GM18909 (cell line): ENCODE measurements around the gene PLB1.
"Not testable (repeated sequence)": the region's sequence is repeated elsewhere in the genome, so short reads cannot be mapped to it uniquely, and the experiment has no call there.

Source experiments
- ATAC-seq: cut with Tn5 transposase; IDR thresholded peaks from one replicate; pipeline ENCODE4 v1.9.1; 2021; ENCODE audit warnings: mild to moderate bottlenecking; ENCODE audit not compliant: unreplicated experiment, poor library complexity

PLB1 gene

DNA sequence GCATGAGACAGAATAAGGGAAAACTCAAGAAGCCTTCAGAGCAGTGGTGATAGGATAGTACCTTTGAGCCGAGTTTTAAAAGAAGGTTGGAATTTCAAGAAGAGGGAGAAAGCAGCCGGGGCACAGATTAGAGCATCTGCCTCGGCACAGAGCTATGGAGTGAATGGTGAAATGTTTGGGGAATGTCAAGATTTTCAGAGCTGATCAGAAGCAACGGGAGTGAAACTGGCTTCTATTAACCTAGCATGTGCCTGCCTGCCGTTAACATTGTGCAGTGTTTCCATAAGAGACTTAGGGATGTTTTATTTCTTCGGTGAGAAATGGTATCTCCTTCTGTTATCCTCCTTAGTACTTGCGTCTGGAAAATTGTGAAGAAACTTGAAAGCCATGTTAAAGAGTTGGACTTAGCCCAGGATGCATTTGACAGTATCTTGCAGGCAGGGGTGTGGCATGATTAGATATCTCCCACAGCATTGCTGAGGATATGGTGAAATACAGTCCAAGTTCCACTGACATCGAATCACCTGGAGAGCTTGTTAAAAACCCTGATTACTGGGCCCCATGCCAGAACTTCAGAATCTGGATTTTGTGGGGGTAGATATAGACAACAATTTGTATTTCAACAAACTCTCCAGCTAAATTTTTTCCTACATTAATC, 158.9 kb downstream of the PLB1 start:
- no peak for ATAC-seq

DNA sequence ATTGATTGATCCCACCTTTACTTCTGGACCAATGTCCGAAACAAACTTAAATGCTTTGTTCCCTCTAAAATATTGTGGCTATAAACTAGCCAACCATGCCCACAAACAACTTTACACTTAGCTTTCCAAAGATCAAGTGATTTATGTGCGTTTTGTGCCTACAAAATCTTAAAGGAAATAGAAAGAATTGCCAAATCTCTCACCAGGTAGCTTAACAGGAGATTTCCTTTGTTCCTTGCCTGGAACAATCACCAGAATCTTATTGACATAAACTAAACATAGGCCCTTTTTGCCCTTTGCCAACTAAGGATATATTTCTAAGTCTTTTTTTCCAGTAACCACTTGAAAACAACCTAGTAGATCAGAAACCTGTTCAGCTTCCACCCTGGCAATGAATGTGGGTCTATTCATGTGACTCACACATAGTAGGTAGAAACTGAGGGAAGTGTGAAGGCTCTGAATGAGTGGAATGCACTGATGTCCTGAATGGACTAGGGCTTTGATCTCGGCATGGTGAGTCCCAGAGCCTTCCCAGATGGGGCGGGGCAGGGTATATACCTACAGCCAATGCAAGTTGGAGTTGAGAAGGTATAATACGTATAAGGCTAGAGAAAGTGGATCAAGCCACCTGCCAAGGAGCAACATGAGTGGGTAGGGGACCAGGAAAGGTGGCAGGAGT, 161.2 kb downstream of the PLB1 start:
- no peak for ATAC-seq

DNA sequence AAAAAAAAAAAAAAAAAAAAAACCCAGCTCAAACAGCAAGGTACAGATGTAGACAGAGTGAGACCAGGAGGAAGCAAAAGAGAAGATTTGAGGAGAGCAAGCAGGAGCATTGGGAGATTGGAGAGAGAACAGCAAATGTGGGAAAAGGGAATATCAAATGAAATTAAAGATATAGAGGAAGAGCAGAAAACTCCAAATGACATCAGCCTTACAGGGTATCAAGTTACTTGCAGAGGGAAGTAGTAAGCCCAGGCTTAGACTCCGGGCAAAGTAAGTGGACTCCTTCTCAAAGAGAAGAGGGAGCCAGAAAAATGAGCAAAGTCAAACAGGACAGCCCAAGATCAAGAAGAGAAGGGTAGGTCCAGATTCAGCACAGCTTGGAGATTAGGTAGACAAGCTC, 162.5 kb downstream of the PLB1 start:
- ATAC-seq: no peak

DNA sequence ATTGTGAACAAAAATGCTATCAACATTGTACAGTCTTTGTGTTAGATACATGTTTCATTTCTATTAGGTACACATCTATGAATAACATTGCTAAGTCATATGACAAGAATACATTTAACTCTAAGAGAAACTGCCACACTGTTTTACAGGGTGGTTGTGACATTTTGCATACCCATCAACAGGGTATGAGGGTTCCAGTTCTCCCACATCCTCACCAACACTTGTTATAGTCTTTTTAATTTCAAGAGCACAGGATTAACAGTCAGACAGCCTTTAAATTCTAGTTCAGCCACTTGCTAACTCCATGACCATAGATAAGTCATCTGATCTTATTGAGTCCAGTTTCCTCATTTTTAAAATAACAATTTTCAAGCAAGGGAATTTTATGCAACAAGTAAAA, 163.3 kb downstream of the PLB1 start:
- ATAC-seq: no peak

DNA sequence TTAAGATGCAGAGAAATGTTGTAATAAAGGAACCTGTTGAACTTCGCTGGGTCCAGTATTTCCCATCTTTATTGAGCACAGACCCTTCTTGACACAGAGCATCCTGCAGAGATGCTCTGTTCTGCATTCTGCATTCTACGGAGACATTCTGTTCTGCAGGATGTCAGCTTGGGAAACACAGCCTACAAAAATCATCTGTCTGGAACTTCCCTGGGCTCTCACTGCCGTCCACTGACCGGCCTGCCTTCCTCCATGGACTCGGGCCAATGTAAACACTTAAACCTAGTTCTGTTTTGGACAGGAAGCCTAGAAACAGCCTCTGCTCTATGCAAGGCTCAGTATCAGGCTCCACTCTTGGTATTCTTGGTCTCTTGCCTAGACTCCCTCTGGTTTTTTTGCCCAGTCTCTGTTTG, 165.7 kb downstream of the PLB1 start:
- no peak for ATAC-seq

DNA sequence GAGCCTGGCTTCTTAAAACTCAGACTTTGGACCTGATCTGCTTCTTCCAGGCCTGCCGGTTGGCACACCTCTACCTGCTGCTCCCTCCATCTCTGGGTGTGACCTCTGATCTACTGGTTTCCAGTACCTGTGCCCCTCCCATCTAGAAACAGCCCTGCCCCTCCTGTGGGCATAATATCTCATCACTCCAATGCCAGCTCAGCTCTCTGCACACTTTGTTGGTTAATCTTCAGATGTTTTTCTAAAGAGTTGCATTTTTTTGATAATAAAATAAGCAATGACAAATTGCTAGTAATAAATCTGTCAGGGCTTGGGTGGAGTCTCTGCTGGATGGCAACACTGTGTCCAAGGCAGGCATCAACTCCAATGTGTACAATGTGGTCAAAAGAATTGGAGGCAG, 166.2 kb downstream of the PLB1 start:
- ATAC-seq: no peak

DNA sequence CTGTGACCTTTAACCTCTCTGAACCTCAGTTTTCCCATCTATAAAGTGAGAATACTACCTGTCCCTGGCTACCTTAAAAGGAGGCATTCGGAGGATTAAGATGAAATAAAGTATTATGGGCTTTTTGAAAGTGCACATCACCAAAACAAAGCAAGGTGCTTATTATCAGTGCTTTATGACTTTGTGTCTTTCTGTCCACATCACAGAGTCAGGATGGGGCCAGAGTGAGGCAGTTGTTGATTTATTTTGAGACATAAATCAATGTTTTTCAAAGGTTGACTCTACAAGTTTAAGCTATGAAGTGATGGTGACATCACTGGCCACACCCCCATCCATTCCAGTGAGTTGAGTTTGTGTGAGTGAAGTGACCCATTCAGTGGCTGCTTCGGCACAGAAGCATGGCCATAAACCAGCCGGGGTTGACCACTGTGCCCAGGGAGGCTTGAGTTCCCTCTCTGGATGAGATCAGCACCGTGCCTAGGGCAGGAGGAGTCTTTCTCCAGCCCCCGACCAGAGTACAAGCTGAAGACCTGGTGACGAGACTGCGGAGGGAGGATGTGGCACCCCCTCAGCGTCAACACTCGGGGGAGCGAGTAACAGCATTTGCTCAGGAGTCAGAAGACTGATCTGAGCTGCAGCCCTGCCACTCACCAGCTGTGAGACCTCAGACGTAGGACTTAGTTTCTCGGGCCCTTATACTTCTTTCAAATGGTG, 166.8 kb downstream of the PLB1 start:
- no peak for ATAC-seq

DNA sequence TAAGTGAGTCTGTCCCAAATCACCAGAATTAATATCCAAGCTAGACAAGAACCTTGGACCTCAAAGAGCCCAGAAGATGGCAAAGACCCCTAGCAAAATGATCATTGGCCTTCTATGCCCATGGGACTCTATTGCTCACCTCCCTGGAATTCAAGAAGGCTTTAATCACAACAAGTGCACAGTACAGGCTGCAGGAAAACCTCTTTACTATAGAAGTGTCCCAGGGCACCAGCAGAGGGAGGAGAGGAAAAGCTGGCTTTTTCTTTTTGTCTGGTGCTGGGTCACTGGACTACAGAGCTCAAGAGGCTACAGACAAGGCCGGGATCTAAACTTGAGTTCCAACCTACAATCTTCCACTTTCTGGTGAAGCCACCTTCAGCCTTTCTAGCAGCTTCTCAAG, 167.5 kb downstream of the PLB1 start:
- no peak for ATAC-seq

DNA sequence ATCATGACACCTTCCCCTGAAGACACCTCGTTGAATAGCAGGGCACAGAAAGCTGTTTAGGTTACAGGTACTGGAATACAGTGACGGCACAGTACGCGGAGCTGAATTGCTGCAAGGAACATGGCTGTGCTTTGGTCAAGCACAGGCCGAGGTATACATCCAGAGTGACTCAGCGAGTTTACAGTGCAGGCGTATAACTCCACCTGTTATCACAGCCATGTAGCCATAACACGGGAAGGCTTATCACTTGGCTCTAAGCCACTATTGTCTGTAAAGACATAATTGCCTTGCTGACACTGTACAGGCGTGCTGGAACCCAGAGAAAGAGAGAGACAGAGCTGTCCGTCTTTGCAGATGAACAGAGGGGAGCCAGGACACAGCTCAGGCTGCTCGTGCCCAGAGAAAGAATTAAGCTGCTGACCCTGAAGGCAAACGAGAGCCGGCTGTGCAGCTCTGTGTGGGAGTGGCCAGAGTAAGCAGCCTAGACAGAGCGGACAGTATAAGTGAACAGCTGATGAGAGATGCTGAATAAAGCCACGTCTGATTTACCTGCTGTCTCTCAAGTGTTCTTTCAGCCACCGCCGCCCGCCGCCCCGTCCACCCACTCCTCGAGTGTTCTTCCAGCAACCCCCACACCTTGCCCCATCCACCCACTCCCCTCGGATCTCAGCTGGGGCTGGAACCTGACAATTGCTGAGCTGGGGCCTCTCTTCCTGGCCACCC, 168.4 kb downstream of the PLB1 start:
- ATAC-seq: no peak

DNA sequence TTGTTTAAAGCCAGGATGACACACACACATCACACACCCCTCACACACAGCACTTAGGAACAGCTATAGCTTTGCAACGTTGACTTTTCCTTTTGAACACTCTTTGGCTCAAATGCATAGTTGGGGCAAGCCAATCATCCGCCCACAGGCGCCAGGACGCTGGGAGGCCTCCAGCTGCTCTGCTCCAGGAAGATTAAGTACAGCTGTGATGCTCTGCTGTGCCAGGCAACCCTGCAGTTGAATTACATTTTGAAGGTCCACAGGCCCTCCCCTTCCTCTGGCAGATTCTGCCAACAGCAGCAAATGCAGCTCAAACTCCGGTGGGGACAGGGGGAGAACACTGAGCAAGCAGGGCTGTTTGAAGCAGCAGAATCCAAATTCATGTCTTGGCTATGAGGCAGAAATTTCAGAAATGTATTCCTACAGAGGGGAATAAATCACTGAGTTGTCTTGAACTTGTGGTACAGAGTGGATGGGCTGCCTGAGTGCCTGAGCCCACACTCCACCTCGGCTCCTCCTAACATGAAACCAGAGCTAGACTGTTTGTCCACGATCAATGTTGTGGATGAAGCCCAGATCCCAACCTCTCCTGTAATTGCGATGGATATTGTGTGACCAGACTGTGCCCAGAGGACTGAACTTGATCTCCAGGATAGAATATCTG, 169.3 kb downstream of the PLB1 start:
- no peak for ATAC-seq

DNA sequence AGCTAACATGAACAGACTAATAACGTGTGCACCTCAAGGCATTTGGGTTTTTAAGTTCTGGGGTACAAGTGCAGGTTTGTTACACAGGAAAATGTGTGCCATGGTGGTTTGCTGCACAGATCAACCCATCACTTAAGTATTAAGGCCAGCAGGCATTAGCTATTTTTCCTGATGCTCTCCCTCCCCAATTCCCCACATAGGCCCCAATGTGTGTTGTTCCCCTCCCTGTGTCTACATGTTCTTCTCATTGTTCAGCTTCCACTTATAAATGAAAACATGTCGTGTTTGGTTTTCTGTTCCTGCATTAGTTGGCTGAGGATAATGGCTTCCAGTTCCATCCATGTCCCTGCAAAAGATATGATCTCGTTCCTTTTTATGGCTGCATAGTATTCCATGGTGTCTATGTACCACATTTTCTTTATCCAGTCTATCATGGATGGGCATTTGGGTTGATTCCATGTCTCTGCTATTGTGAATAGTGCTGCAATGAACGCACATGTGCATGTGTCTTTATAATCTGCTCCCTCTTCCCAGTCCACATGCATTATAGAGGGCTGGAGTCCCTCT, 170.0 kb downstream of the PLB1 start:
- not testable (repeated sequence) for ATAC-seq

DNA sequence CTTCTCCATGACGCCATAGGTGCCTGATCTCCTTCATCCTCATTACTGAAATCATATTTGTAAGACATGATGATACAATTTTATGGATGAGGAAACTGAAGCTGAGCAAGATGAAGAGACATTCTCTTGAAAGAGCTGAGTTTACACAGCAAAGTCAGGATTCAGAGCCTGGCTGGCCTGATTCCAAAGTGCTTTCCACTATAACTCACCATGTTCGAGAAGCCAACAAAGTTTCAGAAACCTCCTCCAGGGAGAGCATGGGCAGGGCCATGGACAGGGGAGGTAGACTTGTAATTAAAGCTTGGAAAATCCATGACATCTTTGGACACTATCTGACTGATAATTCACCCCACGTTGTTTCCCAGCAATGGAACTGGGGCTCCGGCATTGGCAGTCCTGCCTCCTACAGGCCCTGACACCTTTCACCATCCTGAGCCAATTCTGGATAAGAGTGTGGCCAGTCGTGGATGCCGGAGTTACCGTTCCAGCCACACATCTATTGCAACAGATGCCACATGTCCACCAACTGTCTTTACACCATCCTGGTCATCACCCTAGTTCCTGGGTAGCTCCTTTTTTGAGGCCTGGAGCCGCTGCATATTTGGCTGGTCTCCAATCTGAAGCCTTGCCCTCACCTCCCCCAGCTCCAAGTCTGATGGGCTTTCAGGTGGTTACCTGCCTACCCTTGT, 170.8 kb downstream of the PLB1 start:
- no peak for ATAC-seq

DNA sequence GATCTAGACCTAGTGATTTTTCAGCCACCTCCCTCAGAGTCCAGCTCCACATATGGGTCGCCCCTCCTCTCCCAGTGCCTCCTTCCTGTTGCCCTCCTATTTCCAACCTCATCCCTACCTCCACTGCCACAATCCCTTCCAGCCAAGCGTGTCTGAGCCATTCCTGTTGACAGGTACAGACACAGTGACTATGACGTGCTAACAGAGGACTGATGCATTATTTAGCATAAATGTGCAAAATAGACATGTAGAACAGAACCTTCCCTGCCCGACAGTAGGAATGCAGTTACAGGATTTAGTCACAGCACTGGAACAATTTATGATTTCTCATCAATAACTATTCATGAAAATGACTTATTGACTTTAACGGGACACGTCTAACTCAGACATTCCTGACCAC, 171.4 kb downstream of the PLB1 start:
- no peak for ATAC-seq

DNA sequence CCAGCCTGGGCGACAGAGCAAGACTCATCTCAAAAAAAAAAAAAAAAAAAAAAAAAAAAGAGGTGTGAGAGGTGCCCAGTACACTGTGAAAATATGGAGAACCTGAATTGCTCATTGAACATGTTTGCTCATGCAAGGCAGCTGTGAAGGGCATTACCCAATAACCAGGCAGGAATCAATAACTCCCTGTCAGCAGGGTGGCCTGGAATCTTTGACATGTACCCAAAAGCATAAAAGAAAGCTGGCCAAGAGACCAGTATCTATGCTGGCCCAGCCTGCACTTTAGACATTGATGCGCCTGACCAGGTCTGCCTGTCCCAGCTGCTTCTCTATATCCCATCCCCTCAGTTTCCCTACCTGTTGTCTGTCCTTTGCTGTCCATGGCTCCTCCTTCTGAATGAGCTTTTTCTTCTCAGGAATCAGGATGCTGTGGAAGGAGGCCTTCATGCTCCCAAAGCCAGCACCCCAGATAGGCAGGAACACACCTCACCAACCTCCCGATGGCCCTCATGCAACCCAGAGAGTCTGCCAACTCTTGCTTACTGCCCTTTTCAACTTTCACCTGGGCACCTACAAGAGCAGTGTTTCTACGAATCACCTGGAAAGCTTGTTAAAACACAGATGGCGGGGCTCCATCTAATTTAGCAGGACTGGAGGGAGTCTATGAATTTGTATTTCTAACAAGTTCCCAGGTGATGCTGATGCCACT, 172.4 kb downstream of the PLB1 start:
- no peak for ATAC-seq

DNA sequence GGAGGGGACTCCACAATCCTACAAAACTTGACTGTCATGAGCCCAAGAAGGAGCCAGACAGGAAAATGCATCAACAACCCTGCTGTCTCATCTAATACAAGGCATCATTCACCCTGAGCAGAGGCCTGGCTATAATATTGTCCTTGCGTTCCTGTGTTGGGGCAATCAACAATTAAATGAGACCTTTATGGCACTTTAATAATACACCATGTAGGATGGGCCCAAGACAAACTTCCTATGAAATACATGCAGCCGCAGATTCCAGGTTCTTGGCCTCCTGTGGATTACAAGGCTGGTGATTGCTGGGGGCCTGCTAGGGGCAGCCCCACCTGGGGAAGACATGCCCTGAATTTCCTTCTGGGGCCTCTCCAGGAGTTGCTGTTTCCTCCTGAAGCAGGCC, 173.0 kb downstream of the PLB1 start:
- ATAC-seq: no peak

DNA sequence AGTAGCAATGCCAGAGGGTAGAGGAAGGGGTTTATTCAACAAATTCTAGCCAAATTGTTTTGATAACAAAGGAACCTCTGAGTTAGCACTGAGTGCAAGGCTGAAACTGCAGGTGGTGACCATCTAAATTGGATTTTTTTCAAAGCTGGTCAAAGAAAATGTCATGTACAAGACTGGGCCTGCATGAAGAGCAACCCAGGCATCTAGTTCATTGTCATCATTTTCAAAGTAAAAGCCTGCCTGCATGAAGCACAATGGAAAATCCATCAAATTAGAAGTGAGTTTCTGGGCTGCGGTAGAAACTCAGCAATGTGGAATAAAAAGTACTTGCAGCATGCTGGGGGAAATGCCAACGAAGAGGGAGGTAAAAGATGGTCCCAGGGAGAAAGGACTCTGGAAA, 175.0 kb downstream of the PLB1 start:
- no peak for ATAC-seq

DNA sequence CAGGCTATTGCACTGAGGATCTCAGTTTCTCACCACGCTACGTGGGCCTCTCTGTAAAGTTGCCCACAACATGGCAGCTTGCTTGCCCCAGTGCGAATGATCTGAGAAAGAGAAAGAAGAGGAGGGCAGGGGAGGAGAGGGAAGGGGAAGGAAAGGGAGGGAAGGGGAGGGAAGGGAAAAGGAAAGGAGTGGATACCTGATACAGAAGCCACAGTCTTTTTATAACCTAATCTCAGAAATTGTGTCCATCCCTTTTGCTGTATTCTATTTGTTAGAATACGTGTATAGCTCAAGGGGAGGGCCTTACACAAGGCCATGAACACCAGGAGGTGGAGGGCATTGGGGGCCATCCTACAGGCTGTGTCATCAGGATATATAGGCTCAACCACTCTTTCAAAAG, 177.5 kb downstream of the PLB1 start:
- no peak for ATAC-seq

DNA sequence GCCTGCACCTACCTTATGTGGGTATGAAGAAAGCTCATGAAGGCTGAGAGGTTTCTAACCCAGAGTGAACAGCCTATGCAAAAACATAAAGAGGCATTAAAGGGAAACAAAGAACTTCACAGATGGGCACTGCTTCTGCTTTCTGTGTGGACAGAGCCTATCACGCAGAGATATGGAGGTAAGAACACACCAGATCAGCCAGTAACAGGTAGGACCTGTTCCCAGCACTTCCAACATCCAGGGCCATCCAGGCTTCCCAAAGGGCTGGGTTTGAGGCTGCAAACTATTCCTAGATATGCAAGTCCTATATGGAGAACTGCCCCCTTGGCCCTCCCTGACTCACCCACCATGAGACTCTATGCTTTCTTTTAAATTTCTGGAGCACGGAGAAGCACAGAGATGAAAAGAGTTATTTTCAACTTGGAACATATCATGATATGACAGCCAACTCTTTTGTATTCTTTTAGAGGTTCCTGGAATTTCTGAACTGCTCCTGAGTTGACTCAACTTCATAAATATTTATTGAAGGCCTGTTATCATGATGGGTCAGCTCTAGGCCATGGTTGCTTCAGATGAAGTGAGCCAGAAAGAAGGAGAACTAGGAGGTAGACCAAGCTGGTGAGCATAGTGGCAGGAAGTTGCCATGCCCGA, 178.3 kb downstream of the PLB1 start:
- no peak for ATAC-seq

DNA sequence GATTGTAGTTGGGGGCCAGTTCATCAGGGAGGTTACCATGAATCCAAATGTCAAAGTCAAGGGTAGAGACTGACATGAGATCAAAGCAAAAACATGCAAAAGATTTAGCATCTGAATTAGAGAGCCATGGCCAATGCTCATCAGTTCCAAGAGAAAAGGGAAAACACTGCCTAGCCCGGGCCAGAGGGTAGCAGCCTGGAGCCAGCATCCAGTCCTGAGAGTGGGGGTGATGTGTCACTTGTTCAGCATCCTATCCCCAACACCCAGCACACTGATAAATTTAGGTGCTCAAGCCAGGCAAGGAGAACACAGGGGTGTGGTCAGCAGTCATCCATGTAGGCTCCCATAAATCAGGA, 178.8 kb downstream of the PLB1 start:
- no peak for ATAC-seq
